MM.1S (cell line): ENCODE results near the gene RADIL.

Experiments used
- DNase-seq: peaks from one replicate; pipeline ENCODE4 v3.0.0-alpha.2; 2015
- H2AFZ ChIP-seq: fragments of 300-600 bp; sonication (generic); 2 replicates; pipeline ENCODE4 v1.6.0; 2016; ENCODE audit warnings: antibody characterized with exemption, low read length
- H3F3A ChIP-seq: fragments of 300-600 bp; sonication (generic); 2 replicates; pipeline ENCODE4 v1.6.1; 2016; ENCODE audit warnings: mild to moderate bottlenecking, antibody characterized with exemption, low read length, moderate library complexity, mixed read lengths; ENCODE audit not compliant: insufficient read depth
- H3K27ac ChIP-seq: fragments of 300-600 bp; sonication (generic); 2 replicates; pipeline ENCODE4 v1.5.1; 2016; ENCODE audit warnings: mild to moderate bottlenecking, low read length
- H3K27me3 ChIP-seq: fragments of 300-600 bp; sonication (generic); replicated peaks from 2 replicates; pipeline ENCODE4 v1.6.0; 2016; ENCODE audit warnings: low read length; ENCODE audit not compliant: insufficient read depth
- H3K36me3 ChIP-seq: fragments of 300-600 bp; sonication (generic); replicated peaks from 2 replicates; pipeline ENCODE4 v1.6.1; 2016; ENCODE audit warnings: mild to moderate bottlenecking, low read length, mixed read lengths; ENCODE audit not compliant: insufficient read depth
- H3K4me1 ChIP-seq: fragments of 300-600 bp; sonication (generic); 2 replicates; pipeline ENCODE4 v1.6.1; 2016; ENCODE audit warnings: low read length, mixed read lengths
- H3K4me2 ChIP-seq: fragments of 300-600 bp; sonication (generic); 2 replicates; pipeline ENCODE4 v1.6.0; 2016; ENCODE audit warnings: low read depth, low read length
- H3K4me3 ChIP-seq: fragments of 300-600 bp; sonication (generic); 2 replicates; pipeline ENCODE4 v1.5.1; 2016; ENCODE audit warnings: low read length, mixed read lengths
- H3K79me2 ChIP-seq: fragments of 300-600 bp; sonication (generic); 2 replicates; pipeline ENCODE4 v1.6.1; 2016; ENCODE audit warnings: mixed run types, low read length, mixed read lengths
- H3K9ac ChIP-seq: fragments of 300-600 bp; sonication (generic); 2 replicates; pipeline ENCODE4 v1.6.1; 2016; ENCODE audit warnings: low read length, mixed read lengths
- H3K9me2 ChIP-seq: fragments of 300-600 bp; sonication (generic); replicated peaks from 2 replicates; pipeline ENCODE4 v1.6.1; 2016; ENCODE audit warnings: mild to moderate bottlenecking, low read length, mixed read lengths; ENCODE audit not compliant: insufficient read depth
- H3K9me3 ChIP-seq: fragments of 300-600 bp; sonication (generic); replicated peaks from 2 replicates; pipeline ENCODE4 v1.6.1; 2016; ENCODE audit warnings: mild to moderate bottlenecking, low read length, mixed read lengths; ENCODE audit not compliant: insufficient read depth
- H4K20me1 ChIP-seq: fragments of 300-600 bp; sonication (generic); 2 replicates; pipeline ENCODE4 v1.6.1; 2016; ENCODE audit warnings: mild to moderate bottlenecking, low read length, moderate library complexity, mixed read lengths; ENCODE audit not compliant: insufficient read depth
- CTCF ChIP-seq: fragments of 300-600 bp; sonication (generic); IDR thresholded peaks from 2 replicates; pipeline ENCODE4 v1.5.1; 2016; ENCODE audit warnings: antibody characterized with exemption, low read length, mixed read lengths
- EZH2 ChIP-seq: fragments of 300-600 bp; sonication (generic); optimal IDR thresholded peaks from 2 replicates; pipeline ENCODE3; 2017; ENCODE audit warnings: low read depth, mild to moderate bottlenecking, antibody characterized with exemption, low read length, mixed read lengths
- EZH2phosphoT487 ChIP-seq: fragments of 300-600 bp; sonication (generic); IDR thresholded peaks from 2 replicates; pipeline ENCODE4 v1.6.1; 2018; ENCODE audit warnings: antibody characterized with exemption, low read length

The RADIL gene

GRCh38 chr7:4787947-4788626 lies 95.4 kb downstream of the RADIL start:
- no peaks in the 10 kb centered on the region for H3K9me2 ChIP-seq
- H3K27me3 ChIP-seq, result no peaks in the 10 kb centered on the region
- H3K4me1 ChIP-seq, result no peaks in the 10 kb centered on the region
- H3K36me3 ChIP-seq, result no peaks in the 10 kb centered on the region
- TF ChIP-seq EZH2, result no peak
- no peak for TF ChIP-seq CTCF
- TF ChIP-seq EZH2phosphoT487, result no peak
- DNase-seq, result no peak
- H3K4me3 ChIP-seq, result no peak overlapping the region
- H3F3A ChIP-seq, result no peaks in the 10 kb centered on the region
- no peaks in the 10 kb centered on the region for H3K79me2 ChIP-seq
- H3K9ac ChIP-seq, result no peak overlapping the region
- no peaks in the 10 kb centered on the region for H4K20me1 ChIP-seq
- H3K9me3 ChIP-seq, result no peaks in the 10 kb centered on the region
- no peak overlapping the region for H3K27ac ChIP-seq
- no peak overlapping the region for H3K4me2 ChIP-seq
- H2AFZ ChIP-seq, result no peak overlapping the region

- Histone ChIP-seq H3K27ac (no peak overlapping the region), H3K9me2 (no peaks in the 10 kb centered on the region), H3K36me3 (no peaks in the 10 kb centered on the region), H2AFZ (no peak overlapping the region), H3F3A (no peaks in the 10 kb centered on the region), H3K4me3 (no peak overlapping the region), H3K27me3 (no peaks in the 10 kb centered on the region), H3K79me2 (no peaks in the 10 kb centered on the region), H3K9ac (no peak overlapping the region), H3K4me1 (no peaks in the 10 kb centered on the region), H3K9me3 (no peaks in the 10 kb centered on the region), H4K20me1 (no peaks in the 10 kb centered on the region), H3K4me2 (no peak overlapping the region)
- TF ChIP-seq EZH2, result no peak
- TF ChIP-seq EZH2phosphoT487, result no peak
- no peak for TF ChIP-seq CTCF
- DNase-seq, result no peak
Observed at GRCh38 chr7:4787541-4787940, 96.0 kb downstream of the RADIL start.

GRCh38 chr7:4786015-4786414 lies 97.5 kb downstream of the RADIL start:
- H2AFZ ChIP-seq, result no peak overlapping the region
- no peaks in the 10 kb centered on the region for H3K9me2 ChIP-seq
- H3K27me3 ChIP-seq, result no peaks in the 10 kb centered on the region
- H3K4me2 ChIP-seq, result no peak overlapping the region
- no peak for DNase-seq
- H3K27ac ChIP-seq, result no peak overlapping the region
- no peaks in the 10 kb centered on the region for H3K9me3 ChIP-seq
- no peaks in the 10 kb centered on the region for H3F3A ChIP-seq
- peaks cover 8% of the 10 kb centered on the region for H3K79me2 ChIP-seq
- H4K20me1 ChIP-seq, result no peaks in the 10 kb centered on the region
- no peak overlapping the region for H3K9ac ChIP-seq
- H3K4me3 ChIP-seq, result no peak overlapping the region
- no peaks in the 10 kb centered on the region for H3K4me1 ChIP-seq
- no peaks in the 10 kb centered on the region for H3K36me3 ChIP-seq
- TF ChIP-seq EZH2phosphoT487, result no peak
- no peak for TF ChIP-seq EZH2
- TF ChIP-seq CTCF, result no peak
